ENCODE data around the gene XIST.
"Not testable (repeated sequence)": the region's sequence is repeated elsewhere in the genome, so short reads cannot be mapped to it uniquely, and the experiment has no call there.

The XIST gene

DNA sequence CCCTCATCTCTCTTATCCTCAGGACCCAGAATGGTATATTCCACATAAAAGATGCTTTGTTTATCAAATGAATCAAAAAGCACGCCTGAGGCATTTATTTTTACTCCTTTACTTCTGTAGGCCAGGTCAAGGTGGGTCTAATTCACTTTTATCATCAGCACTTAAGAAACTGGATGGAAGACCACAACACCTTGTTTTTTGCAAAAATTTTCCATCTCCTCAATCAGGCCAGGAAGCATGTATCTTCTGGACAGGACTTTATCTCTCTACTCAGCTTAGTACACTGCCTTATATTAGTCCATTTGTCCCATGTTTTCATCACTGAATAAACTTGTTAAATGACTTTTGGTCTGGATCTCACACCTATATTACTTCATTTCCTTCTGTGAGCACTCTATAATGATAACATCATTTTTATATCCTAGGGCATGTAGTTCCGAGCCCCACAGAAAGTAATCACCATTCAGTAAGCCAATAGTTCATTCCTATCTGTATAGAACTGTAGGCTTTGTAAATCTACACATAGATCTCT lies 29.0 kb downstream of the XIST start:
- no peak for DNase-seq (ENCODE audit: low read depth in 1 of 2, low spot score in 1 of 2)
- TF ChIP-seq SPI1 (IDR thresholded peaks at IDR 0.05; ENCODE audit: borderline replicate concordance, low read depth) (no peak), POLR2AphosphoS5 (IDR thresholded peaks at IDR 0.05; ENCODE audit: low read depth) (no peak), GABPA (IDR thresholded peaks at IDR 0.05; ENCODE audit: low read depth) (no peak)
- TF ChIP-seq, protein P1, sequence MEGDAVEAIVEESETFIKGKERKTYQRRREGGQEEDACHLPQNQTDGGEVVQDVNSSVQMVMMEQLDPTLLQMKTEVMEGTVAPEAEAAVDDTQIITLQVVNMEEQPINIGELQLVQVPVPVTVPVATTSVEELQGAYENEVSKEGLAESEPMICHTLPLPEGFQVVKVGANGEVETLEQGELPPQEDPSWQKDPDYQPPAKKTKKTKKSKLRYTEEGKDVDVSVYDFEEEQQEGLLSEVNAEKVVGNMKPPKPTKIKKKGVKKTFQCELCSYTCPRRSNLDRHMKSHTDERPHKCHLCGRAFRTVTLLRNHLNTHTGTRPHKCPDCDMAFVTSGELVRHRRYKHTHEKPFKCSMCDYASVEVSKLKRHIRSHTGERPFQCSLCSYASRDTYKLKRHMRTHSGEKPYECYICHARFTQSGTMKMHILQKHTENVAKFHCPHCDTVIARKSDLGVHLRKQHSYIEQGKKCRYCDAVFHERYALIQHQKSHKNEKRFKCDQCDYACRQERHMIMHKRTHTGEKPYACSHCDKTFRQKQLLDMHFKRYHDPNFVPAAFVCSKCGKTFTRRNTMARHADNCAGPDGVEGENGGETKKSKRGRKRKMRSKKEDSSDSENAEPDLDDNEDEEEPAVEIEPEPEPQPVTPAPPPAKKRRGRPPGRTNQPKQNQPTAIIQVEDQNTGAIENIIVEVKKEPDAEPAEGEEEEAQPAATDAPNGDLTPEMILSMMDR (IDR thresholded peaks at IDR 0.05; ENCODE audit: insufficient read depth, low read length): no peak
- TF ChIP-seq, protein P2, sequence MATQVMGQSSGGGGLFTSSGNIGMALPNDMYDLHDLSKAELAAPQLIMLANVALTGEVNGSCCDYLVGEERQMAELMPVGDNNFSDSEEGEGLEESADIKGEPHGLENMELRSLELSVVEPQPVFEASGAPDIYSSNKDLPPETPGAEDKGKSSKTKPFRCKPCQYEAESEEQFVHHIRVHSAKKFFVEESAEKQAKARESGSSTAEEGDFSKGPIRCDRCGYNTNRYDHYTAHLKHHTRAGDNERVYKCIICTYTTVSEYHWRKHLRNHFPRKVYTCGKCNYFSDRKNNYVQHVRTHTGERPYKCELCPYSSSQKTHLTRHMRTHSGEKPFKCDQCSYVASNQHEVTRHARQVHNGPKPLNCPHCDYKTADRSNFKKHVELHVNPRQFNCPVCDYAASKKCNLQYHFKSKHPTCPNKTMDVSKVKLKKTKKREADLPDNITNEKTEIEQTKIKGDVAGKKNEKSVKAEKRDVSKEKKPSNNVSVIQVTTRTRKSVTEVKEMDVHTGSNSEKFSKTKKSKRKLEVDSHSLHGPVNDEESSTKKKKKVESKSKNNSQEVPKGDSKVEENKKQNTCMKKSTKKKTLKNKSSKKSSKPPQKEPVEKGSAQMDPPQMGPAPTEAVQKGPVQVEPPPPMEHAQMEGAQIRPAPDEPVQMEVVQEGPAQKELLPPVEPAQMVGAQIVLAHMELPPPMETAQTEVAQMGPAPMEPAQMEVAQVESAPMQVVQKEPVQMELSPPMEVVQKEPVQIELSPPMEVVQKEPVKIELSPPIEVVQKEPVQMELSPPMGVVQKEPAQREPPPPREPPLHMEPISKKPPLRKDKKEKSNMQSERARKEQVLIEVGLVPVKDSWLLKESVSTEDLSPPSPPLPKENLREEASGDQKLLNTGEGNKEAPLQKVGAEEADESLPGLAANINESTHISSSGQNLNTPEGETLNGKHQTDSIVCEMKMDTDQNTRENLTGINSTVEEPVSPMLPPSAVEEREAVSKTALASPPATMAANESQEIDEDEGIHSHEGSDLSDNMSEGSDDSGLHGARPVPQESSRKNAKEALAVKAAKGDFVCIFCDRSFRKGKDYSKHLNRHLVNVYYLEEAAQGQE (IDR thresholded peaks at IDR 0.05; ENCODE audit: insufficient replicate concordance, low read depth): no peak
- H3K27me3 ChIP-seq (ENCODE audit: insufficient read depth, poor library complexity, severe bottlenecking): no peaks in the 10 kb centered on the region
- no peak overlapping the region for H3K27ac ChIP-seq (replicated peaks)
- H3K4me3 ChIP-seq (replicated peaks; ENCODE audit: insufficient read depth, low read length): no peak overlapping the region

DNA sequence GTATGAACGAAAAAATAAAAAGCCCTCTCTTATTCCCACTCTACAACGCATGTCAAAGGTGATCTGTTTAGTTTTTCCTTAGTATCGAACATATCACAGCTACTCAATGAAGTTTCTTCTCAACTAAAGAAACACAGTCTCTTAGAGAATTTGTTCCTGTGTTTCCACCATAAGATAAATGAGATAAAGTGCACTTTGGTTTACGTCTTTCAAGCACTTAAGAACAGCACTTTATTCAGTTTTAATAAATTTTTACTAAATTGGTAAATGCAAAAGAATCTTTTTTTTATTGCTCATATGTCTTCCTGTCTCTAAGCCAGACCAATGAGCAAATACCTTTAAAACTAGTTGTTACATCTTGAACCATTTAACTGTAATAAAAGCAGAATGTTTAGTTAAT lies 29.7 kb downstream of the XIST start:
- H3K27ac ChIP-seq (replicated peaks): no peak overlapping the region
- no peak overlapping the region for H3K4me3 ChIP-seq (replicated peaks; ENCODE audit: insufficient read depth, low read length)
- H3K27me3 ChIP-seq (ENCODE audit: insufficient read depth, poor library complexity, severe bottlenecking): no peaks in the 10 kb centered on the region
- TF ChIP-seq, protein P1 (IDR thresholded peaks at IDR 0.05; ENCODE audit: insufficient read depth, low read length): no peak
- TF ChIP-seq SPI1 (IDR thresholded peaks at IDR 0.05; ENCODE audit: borderline replicate concordance, low read depth) (no peak), POLR2AphosphoS5 (IDR thresholded peaks at IDR 0.05; ENCODE audit: low read depth) (no peak), GABPA (IDR thresholded peaks at IDR 0.05; ENCODE audit: low read depth) (no peak)
- TF ChIP-seq, protein P2 (IDR thresholded peaks at IDR 0.05; ENCODE audit: insufficient replicate concordance, low read depth): no peak
- DNase-seq (ENCODE audit: low read depth in 1 of 2, low spot score in 1 of 2): no peak

DNA sequence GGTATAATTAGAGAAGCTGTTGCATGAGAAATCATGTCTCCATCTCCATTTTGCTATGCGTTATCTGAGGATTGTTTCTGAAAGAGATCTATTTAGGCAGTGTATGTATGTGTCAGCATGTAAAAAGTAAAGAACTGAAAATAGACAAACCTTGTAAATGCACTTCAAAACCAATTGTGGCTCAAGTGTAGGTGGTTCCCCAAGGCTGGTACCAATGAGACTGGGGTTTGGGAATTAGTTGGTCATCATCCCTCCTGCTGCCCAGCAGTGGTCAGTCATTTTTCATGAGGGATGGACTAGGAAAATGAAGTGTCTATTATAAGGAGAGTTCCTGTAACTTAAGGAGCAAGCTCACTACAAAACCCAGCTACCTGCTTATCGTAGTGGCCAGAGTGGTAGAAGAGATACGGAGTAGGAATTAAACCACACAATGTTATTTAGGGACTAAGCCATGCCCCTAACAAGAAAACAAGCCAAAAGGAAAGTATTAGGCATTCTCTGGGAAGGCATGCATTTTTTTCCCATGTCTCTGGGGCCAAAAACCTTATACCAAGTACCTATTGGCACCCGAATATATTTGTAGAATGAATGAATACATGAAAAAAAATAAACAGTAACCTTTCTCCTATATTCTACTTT lies 30.5 kb downstream of the XIST start:
- DNase-seq (ENCODE audit: low read depth in 1 of 2, low spot score in 1 of 2): no peak
- Histone ChIP-seq H3K27ac (replicated peaks) (no peak overlapping the region), H3K27me3 (ENCODE audit: insufficient read depth, poor library complexity, severe bottlenecking) (no peaks in the 10 kb centered on the region), H3K4me3 (replicated peaks; ENCODE audit: insufficient read depth, low read length) (no peak overlapping the region)
- TF ChIP-seq, protein P2 (IDR thresholded peaks at IDR 0.05; ENCODE audit: insufficient replicate concordance, low read depth): no peak
- no peak for TF ChIP-seq POLR2AphosphoS5 (IDR thresholded peaks at IDR 0.05; ENCODE audit: low read depth)
- TF ChIP-seq, protein P1 (IDR thresholded peaks at IDR 0.05; ENCODE audit: insufficient read depth, low read length): no peak
- no peak for TF ChIP-seq SPI1 (IDR thresholded peaks at IDR 0.05; ENCODE audit: borderline replicate concordance, low read depth)
- TF ChIP-seq GABPA (IDR thresholded peaks at IDR 0.05; ENCODE audit: low read depth): no peak

DNA sequence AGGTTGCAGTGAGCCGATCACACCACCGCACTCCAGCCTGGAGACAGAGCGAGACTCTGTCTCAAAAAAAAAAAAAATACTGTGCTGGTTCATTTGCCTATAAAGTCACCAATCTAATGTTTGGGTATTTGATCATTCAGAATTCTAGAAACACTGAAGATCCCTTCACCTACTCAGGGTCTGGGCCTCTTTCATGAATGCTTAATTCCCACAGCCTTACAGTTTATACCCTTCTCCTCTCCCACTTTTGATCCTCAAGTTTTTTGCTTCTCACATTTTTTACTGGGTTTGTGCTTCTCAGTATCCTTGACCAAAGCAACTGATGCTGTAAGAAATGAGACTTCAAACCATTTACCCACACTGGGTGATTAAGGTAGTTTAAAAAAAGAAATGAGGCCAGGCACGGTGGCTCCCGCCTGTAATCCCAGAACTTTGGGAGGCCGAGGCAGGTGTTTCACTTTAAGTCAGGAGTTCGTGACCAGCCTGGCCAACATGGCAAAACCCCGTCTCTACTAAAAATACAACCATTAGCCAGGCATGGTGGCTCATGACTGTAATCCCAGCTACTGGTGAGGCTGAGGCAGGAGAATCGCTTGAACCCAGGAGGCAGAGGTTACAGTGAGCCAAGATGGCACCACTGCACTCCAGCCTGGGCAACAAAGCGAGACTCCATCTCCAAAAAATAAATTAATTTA lies 32.5 kb downstream of the XIST start:
- not testable (repeated sequence) for H3K27ac ChIP-seq (replicated peaks); H3K4me3 ChIP-seq (replicated peaks; ENCODE audit: insufficient read depth, low read length); DNase-seq (ENCODE audit: low read depth in 1 of 2, low spot score in 1 of 2); H3K27me3 ChIP-seq (ENCODE audit: insufficient read depth, poor library complexity, severe bottlenecking)

Measured in HL-60 (cell line).